HG03520 (cell line): ENCODE results near the gene DRD3.
A peak's percentile ranks its signal among the peaks of the same experiment; 100 is the strongest.

Source experiments
- ATAC-seq: cut with Tn5 transposase; IDR thresholded peaks from one replicate; pipeline ENCODE4 v1.9.1; 2021; ENCODE audit warnings: mild to moderate bottlenecking, moderate library complexity; ENCODE audit not compliant: unreplicated experiment

DRD3 gene

DNA sequence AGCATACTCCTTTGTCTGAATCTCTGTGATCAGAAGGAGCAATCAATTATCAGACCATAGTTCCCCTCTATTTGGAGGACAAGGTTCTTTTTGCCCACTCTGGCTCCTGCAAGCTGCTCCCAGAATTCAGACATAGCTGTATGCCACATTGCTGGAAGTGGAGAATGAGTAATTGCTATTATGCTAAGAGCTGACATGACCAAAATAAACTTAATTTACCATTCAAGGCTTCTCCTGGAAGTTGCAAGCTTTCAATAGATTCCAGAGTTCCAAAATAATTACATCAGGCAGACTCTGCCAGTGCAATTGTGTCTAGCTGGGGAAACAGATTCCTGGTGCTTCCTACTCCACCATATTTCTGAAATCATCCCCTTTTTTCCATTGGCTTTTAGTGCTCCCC is 7.6 kb upstream of the DRD3 start:
- no peak for ATAC-seq

DNA sequence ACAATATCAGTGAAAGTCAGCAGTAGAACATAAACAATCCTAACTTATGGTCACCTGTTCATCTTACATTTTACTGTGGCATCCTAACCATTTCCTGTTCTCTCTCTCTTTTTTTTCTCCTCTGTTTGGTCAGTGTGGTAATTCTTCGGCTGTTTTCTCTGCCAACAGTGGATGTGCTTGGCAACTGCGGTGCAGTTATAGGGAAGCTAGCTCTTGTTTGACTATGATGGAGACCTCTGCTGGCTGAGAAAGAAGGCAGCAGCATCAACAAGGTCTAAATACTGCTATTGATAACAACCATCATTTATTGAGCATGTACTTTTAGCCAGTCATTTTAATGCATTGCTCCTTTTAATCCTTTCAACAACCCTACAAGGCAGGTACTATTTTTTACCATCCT is 723 bp upstream of the DRD3 start:
- ATAC-seq: no peak

GRCh38 chr3:114176890-114177289 is 2.0 kb downstream of the DRD3 start:
- ATAC-seq: no peak

- ATAC-seq: no peak
Observed at GRCh38 chr3:114176487-114176886, 2.4 kb downstream of the DRD3 start.

DNA sequence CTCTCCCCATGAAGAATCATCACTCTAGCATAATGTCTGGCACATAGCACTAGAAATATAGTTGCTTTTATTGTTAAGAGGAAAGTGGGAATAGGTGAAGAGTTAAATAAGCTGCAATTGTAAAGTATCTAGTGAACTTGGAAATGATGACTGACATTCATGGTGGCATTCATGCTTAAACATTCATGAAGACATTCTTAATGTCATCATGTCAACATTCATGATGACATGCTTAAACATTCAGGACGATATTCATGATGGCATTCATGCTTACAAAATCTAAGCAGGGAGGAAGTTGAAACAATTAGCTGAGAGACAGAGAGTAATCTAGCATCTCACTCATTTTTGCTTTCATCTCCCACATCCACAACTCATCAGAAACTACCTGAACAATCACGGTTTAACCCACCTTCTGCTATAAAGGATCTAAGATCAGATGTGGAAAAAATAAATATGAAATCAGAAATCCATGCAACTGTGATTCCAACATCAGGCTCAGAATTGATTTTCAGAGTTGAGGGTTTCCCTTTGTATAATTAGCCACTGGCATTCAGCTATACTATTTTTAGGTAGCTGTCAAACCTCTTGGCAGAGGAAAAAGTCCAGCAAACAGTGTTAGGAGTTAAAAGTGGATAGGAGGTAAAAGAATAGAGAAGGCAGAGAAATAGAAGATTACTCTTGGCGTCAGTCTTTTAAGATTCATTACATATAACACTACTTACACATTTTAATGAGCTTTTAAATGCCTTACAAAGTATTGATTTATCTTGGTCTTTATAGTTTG is 3.5 kb downstream of the DRD3 start:
- ATAC-seq: no peak

- ATAC-seq: no peak
Observed at GRCh38 chr3:114171677-114172076, 7.2 kb downstream of the DRD3 start.

- no peak for ATAC-seq
Observed at GRCh38 chr3:114168150-114168549, 10.7 kb downstream of the DRD3 start.

DNA sequence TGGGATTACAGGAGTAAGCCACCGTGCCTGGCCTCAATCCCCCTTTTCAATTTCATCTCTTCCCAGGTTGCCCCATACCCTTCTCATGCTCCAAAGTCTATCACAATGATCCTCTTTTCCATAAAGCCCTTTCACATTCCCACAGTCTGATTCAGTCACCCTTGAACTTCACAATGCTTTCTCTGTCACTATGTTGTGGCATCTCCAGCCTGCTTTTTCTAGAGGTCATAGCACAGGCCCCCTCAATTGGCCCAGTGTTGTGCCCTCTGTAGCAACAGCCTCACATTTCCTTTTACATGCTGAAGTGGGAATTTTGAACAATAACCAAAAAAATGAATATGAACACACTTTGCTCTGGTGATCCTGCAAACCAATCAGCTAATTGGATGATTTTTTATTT is 21.5 kb downstream of the DRD3 start:
- ATAC-seq: no peak

DNA sequence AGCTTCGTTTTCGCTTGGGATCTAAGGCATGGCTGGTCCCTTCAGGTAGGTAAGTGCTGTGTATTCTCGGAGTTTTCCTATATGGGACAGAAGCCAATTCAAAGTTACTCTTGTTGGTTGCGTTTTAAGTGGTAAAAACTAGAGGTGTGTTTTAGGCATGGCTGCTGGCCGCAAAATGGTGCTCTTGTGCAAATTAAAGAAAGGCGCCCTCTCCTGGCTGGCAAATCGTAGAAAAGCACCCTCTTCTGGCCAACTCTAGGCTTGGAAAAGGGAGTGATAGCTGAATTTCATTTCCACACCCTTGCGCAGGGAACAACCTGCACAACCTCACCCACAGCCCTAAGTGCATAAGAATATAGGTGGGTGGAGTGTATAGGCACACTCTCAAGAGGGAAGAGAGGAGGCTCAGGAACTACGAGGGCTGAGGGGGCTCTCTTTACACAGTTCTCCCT is 23.5 kb downstream of the DRD3 start:
- no peak for ATAC-seq

- ATAC-seq: no peak
Observed at GRCh38 chr3:114154321-114154821, 24.5 kb downstream of the DRD3 start.

DNA sequence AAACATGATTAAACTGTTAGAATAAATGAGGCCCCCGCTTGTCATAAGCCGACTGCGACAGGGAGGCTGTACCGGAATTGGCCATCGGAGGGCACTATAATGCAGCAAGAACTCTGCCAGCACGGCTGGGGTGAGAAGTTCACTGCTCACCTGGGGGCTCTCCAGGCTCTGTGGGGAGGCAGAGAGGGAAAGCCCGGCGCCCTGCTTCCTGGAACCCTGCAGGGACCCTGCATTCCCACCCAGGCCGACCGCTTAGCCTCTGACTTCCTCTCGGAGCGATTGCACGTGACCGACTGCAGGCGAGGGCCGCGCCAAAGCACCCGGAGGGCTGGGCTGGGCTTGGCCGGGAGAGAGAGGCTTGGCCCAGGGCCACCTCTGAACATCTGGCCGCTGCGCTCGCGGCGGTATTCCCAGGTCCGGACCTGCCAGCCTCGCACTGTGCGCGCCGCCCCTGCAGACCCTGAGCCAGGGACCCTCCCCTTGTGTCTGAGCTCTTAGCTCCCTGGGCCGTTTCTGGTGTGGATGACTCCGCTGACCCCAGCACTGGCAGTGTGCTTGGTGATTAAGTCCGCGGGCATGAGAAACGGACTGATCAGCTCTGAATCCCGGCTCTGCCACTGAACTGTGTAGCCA is 26.2 kb downstream of the DRD3 start:
- peak; percentile 93 for ATAC-seq

GRCh38 chr3:114151091-114151490 is 27.8 kb downstream of the DRD3 start:
- ATAC-seq: no peak

GRCh38 chr3:114147251-114147650 is 31.6 kb downstream of the DRD3 start:
- ATAC-seq: no peak

GRCh38 chr3:114144909-114145688 is 33.8 kb downstream of the DRD3 start:
- peak; percentile 55 for ATAC-seq

- no peak for ATAC-seq
Observed at GRCh38 chr3:114143817-114144216, 35.0 kb downstream of the DRD3 start.

GRCh38 chr3:114139836-114140235 is 39.0 kb downstream of the DRD3 start:
- no peak for ATAC-seq

DNA sequence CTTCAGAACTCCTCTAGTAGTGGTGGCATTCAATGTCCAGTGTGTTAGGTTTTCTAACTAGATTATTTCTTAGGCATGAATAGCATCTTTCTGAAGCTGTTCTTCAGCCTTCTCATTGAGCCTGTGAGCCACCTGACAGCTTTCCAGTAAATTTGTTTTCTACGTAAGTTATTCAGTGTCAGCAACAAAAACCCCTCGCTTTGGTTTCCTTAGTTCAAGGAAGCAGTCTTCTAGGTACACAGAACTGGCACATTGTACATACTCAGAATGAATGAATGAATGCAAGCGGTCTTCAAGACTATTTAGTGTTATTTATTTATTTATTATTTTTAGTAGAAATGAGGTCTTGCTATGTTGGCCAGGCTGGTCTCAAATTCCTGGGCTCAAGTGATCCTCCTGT is 44.9 kb downstream of the DRD3 start:
- no peak for ATAC-seq

DNA sequence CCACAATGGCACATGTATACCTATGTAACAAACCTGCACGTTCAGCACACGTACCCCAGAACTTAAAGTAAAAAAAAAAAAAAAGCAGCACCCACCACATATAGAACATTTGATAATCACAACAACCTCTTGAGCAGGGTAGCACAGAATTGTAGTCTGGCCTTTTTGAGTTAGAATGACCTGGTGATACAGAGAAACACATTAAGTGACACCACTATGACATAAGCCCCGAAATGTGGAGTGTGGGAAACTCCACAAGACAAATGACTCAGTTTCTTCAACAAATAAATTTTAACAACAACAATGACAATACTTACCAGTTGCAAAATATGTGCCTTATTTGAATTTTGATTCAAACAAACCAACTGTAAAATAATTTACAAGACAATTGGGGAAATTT is 46.4 kb downstream of the DRD3 start:
- no peak for ATAC-seq

GRCh38 chr3:114128826-114129225 is 50.0 kb downstream of the DRD3 start:
- no peak for ATAC-seq

GRCh38 chr3:114128231-114128630 is 50.6 kb downstream of the DRD3 start:
- ATAC-seq: no peak

- no peak for ATAC-seq
Observed at GRCh38 chr3:114127517-114127916, 51.3 kb downstream of the DRD3 start.

DNA sequence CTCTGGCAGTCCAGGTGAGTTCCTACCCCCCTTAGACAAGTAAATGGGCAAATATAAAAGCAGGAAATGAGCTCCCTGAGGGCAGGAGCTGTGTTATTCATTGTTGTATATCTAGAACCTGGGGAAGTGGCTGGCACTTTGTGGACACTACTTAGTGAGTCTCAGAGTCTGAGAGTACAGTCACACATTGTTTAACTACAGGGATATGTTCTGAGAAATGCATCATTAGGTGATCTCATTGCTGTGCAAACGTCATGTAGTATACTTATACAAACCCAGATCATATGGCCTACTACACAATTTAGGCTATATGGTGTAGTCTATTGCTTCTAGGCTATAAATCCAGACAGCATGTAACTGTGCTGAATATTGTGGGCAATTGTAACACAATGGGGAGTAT is 52.4 kb downstream of the DRD3 start:
- no peak for ATAC-seq
